Pancreas (tissue), 10 donors: ENCODE data around the gene GET3. TPM values are rescaled to one million over a fixed set of nuclear protein-coding genes. Genes with fewer than 3 reads are reported as not detected.
A peak's percentile ranks its signal among the peaks of the same experiment; 100 is the strongest.
"Not testable (repeated sequence)": the region's sequence is repeated elsewhere in the genome, so short reads cannot be mapped to it uniquely, and the experiment has no call there.

Source experiments
- ATAC-seq, 4 donors: fragments of 200-7000 bp; cut with Tn5 transposase; one replicate each; pipeline versions ENCODE4 v1.8.0 to v1.9.1; 2020; ENCODE audit warnings: mild to moderate bottlenecking in 4 of 4, moderate library complexity in 4 of 4
- DNase-seq, 6 donors: peaks; one replicate each; pipeline ENCODE4 v3.0.0-alpha.2; 2020
- FAIRE-seq: peaks from 2 replicates; lab custom pipeline; 2012; peaks lifted over from hg19 to GRCh38; lab: Jason Lieb, UNC
- H3K27ac ChIP-seq, 4 donors: fragments of 200-600 bp; sonication (generic); 1 replicate in 3 of 4; 2 replicates in 1 of 4; pipeline versions ENCODE4 v1.5.0 to v1.8.0; 2020
- H3K27me3 ChIP-seq, 4 donors: fragments of 200-600 bp; one replicate each; pipeline ENCODE4 v1.8.0; 2021
- H3K36me3 ChIP-seq, 3 donors: fragments of 200-600 bp; sonication (generic) in 1 of 3; one replicate each; pipeline versions ENCODE4 v1.5.0 to v1.8.0; 2020 to 2021
- H3K4me1 ChIP-seq, 3 donors: fragments of 200-600 bp; one replicate each; pipeline ENCODE4 v1.8.0; 2021
- H3K4me3 ChIP-seq, 4 donors: fragments of 200-600 bp; sonication (generic) in 2 of 4; one replicate each; pipeline versions ENCODE4 v1.5.0 to v1.8.0; 2020 to 2021
- H3K9me3 ChIP-seq, 4 donors: fragments of 200-600 bp; one replicate each; pipeline ENCODE4 v1.8.0; 2021
- WGBS, 2 donors: extraction: QIAGEN DNeasy Blood & Tissue Kit; methylation state at CpG; one replicate each; pipeline ENCODE4 v1.1.7; 2013; 5-methylcytosine and 5-hydroxymethylcytosine counted together
- intact Hi-C, 3 donors: fragments of 100-400 bp; cut with DNase I; formaldehyde crosslinking; loops; one replicate each; pipeline versions ENCODE4 v1.11.1 to v1.14.2; 2022
- polyA plus RNA-seq, 2 donors: library from polyadenylated mRNA; stranded (reverse); fragments of 200-250 nt; gene quantifications; one replicate each; pipeline ENCODE4 v1.2.3, GENCODE V29; 2013
- total RNA-seq, 6 donors: library from RNA; stranded (reverse); fragmentation: NEBNext Ultra II Directional in 4 of 6; extraction: Animal tissue kit (Norgen Biotek cat#: 25700) in 4 of 6; gene quantifications; one replicate each; pipeline versions ENCODE4 v1.2.1 to v1.2.4, GENCODE V29; 2021 to 2023
- TF ChIP-seq, protein P1 (sequence below), 4 donors: fragments of 200-600 bp; sonication (generic) in 3 of 4; IDR thresholded peaks; one replicate each; pipeline versions ENCODE4 v1.5.0 to v1.8.0; 2021; ENCODE audit warnings: antibody characterized with exemption in 4 of 4
- donor health status: healthy with polysubstance abuse.
- donor health status: DM: no; HTN: no; CAD: no; lungs with moderate emphysema.
- donor health status: DM: no; HTN: no; CAD: no.
- donor health status: control.
- donor health status: control.
- donor health status: Bipolar disorder and iron deficiency.
- donor health status: DM: yes; HTN: yes; CAD: no.
- donor health status: DM: no; HTN: no; CAD: no.
- donor health status: DM: no; HTN: no; CAD: no.
- donor health status: DM: yes; HTN: yes; CAD: no.

GET3 gene
- total and polyA plus RNA-seq, 8 donors: 16.6 to 48.2 (median 29.8) TPM

DNA sequence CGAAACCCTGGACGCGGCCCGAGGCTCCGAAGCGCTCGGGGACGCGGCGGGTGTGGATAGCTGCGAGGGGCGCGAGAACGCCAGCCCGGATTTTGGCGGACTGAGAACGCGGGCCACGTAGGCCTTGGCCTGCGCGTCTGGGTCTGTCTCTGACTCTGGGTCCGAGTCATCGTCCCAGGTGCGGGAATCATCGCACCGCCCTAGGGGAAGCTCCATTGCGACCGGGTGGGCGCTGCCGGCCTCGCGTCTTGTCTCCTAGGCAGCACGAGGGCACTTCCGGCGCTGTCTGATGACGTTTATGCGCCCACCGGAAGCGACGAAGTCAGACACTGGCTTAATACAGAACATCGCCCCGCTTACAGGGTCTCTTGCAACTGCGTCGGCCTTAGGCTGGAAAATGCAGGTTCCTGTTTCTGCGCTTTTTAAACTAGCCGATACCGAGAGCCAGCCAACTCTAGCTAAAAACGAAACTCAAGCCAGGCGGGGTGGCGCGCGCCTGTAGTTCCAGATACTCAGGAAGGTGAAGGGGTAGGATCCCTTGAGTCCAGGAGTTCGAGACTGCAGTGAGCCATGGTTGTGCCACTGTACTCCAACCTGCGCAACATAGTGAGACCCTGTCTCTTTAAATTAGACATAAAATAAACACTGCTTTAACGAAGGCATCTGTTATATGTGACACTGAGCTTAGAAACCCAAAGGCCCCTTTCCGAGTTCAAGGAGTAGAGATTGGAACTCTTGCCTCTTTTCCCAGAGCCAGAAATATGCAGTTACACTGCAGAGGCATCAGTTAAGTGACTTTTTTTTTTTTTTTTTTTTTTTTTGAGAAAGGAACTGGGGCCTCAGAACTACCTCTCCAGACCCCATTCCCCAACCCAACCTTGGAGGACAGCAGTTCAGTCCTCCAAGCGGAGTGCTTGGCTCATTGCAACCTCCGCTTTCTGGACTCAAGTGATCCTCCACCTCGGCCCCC, 40.6 kb upstream of the GET3 start, which contains the start of gene FBXW9:
FBXW9 (minus strand) TSS at position 266 of the 970 bp plus-strand sequence; CDS start at position 216, 50 bp downstream.
- Histone ChIP-seq H3K4me3 (peak within 1 kb of the TSS; percentile 61 to 88 (median 80)), H3K4me1 (peaks cover 3 to 9% (median 6%) of the 10 kb centered on the region in 3 donors), H3K36me3 (peaks cover 0 to 11% (median 10%) of the 10 kb centered on the region in 3 donors), H3K27me3 (no peaks in the 10 kb centered on the region), H3K27ac (peak within 1 kb of the TSS; percentile 66 to 78 (median 73)), H3K9me3 (no peaks in the 10 kb centered on the region)
- ATAC-seq (peak; percentile 92 to 96 (median 96)), FAIRE-seq (no peak), DNase-seq (peak; percentile 90 to 98 (median 94))
- 6 to 7% methylated on average over 56 to 59 of the region's 59 CpGs for WGBS, 2 donors
- TF ChIP-seq, protein P1, sequence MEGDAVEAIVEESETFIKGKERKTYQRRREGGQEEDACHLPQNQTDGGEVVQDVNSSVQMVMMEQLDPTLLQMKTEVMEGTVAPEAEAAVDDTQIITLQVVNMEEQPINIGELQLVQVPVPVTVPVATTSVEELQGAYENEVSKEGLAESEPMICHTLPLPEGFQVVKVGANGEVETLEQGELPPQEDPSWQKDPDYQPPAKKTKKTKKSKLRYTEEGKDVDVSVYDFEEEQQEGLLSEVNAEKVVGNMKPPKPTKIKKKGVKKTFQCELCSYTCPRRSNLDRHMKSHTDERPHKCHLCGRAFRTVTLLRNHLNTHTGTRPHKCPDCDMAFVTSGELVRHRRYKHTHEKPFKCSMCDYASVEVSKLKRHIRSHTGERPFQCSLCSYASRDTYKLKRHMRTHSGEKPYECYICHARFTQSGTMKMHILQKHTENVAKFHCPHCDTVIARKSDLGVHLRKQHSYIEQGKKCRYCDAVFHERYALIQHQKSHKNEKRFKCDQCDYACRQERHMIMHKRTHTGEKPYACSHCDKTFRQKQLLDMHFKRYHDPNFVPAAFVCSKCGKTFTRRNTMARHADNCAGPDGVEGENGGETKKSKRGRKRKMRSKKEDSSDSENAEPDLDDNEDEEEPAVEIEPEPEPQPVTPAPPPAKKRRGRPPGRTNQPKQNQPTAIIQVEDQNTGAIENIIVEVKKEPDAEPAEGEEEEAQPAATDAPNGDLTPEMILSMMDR (IDR thresholded peaks at IDR 0.05): no peak
- intact Hi-C loops: no loop called here

DNA sequence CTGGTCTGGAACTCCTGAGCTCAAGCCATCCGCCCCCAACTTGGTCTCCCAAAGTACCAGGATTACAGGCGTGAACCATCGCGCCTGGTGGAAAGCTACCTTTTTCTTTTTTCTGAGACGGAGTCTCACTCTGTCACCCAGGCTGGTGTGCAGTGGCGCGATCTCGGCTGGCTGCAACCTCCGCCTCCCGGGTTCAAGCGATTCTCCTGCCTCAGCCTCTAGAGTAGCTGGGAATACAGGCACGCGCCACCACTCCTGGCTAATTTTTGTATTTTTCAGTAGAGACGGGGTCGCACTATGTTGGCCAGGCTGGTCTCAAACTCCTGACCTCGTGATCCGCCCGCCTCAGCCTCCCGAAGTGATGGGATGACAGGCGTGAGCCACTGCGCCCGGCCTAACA, 39.9 kb upstream of the GET3 start:
- H3K9me3 ChIP-seq, H3K4me1 ChIP-seq, H3K4me3 ChIP-seq, ATAC-seq, FAIRE-seq, H3K27me3 ChIP-seq, DNase-seq, intact Hi-C loops, H3K27ac ChIP-seq: not testable (repeated sequence)
- H3K36me3 ChIP-seq: peaks cover 0 to 18% (median 10%) of the 10 kb centered on the region in 3 donors
- WGBS, 2 donors: 94 to 96% methylated on average over 22 of the region's 22 CpGs

DNA sequence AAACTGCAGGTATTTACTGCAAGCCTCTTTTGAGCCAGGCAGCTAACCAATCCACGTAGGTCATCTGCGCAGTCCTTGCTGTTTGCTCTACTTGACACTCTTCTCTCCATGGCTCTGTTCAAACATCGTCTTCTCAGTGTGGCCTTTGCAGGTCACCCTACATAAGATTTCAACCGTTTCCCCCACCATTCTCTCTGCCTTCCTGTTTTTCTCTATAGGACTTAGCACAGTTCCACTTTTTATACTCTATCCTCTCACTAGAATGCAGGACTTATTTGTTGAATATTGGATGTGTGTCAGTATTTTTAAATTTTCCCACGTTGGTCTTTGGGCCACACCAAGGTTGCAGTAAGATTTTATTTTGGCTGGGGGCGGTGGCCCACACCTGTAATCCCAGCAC, 39.2 kb upstream of the GET3 start:
- no peak for ATAC-seq
- H3K36me3 ChIP-seq: peaks cover 0 to 25% (median 10%) of the 10 kb centered on the region in 3 donors
- intact Hi-C loops: no loop called here
- TF ChIP-seq, protein P1 (IDR thresholded peaks at IDR 0.05): no peak
- WGBS, 2 donors: 82 to 85% methylated on average over 6 of the region's 6 CpGs
- no peaks in the 10 kb centered on the region for H3K27me3 ChIP-seq
- peaks cover 3 to 9% (median 6%) of the 10 kb centered on the region in 3 donors for H3K4me1 ChIP-seq
- no peak overlapping the region for H3K27ac ChIP-seq
- FAIRE-seq: no peak
- H3K4me3 ChIP-seq: no peak overlapping the region
- H3K9me3 ChIP-seq: no peaks in the 10 kb centered on the region
- no peak for DNase-seq

DNA sequence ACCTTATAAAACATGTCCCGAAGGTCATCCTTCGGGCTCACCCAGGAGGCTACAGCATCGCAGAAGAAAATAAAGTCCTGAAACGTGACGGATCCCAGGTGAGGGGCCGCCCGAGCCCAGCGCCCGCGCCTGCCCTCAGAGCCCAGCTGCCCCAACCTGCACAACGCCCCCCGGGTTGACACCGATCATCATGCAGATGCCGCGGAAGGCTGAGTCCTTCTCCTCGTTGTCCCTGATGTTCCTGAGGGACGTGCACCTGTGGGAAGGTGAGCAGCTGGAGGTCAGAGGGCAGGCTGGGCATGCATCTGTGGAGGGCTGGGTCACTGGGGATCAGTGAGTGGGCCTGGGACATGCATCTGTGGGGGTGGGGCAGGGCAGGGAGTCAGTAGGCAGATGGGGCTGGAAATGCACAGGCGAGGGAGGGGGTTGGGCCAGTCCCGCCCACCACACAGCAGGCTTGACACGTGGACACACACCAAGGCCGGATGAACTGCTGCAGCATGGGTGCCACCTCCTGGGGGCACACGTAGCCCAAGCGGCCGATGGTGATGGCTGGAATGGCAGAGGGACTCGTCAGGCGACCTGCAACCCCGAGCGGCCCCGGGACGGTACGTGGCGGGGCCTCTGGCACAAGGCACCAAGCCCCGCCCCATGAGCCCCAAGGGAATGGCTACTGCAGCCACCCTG, 35.6 kb upstream of the GET3 start:
- Histone ChIP-seq H3K36me3 (peaks cover 0 to 51% (median 26%) of the 10 kb centered on the region in 3 donors), H3K9me3 (no peaks in the 10 kb centered on the region), H3K4me3 (no peak overlapping the region), H3K27me3 (no peaks in the 10 kb centered on the region), H3K4me1 (peaks cover 0 to 3% (median 0%) of the 10 kb centered on the region in 3 donors), H3K27ac (no peak overlapping the region)
- 88 to 89% methylated on average over 30 to 33 of the region's 33 CpGs for WGBS, 2 donors
- TF ChIP-seq, protein P1 (IDR thresholded peaks at IDR 0.05): no peak
- DNase-seq (no peak), FAIRE-seq (no peak), ATAC-seq (no peak)
- intact Hi-C loops: no loop called here

DNA sequence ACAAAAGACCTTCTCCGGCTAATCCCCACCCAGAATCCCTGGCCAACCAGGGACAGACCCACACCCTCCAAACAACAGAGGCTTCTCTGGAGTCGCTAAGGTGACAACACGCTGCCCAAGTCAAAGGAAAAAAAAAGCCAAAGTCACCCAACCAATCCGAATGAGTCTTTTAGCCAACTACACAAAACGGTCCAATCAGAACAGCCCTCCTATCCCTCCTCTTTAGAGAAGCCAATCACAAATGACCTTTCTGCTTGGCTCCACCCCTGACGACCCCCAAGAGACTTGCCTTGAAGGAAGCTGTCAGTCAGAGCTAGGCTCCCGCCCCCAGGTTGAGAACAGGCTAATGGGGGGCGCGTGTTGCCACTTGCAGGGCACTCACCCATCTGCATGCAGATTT, 34.3 kb upstream of the GET3 start:
- FAIRE-seq: no peak

More for the DNA sequence above, 34.3 kb upstream of the GET3 start:
- 79% methylated on average over 9 of the region's 9 CpGs for WGBS, 2 donors
- Histone ChIP-seq H3K4me3 (no peak overlapping the region), H3K36me3 (peaks cover 0 to 55% (median 28%) of the 10 kb centered on the region in 3 donors), H3K4me1 (no peaks in the 10 kb centered on the region), H3K27me3 (no peaks in the 10 kb centered on the region), H3K27ac (no peak overlapping the region), H3K9me3 (no peaks in the 10 kb centered on the region)
- intact Hi-C loops: no loop called here
- peak in 1 of 4 donors; percentile 17 for ATAC-seq
- DNase-seq: no peak
- TF ChIP-seq, protein P1 (IDR thresholded peaks at IDR 0.05): no peak
